GM19238 (cell line): ENCODE measurements around the gene MT1B.

ENCODE experiments used
- DNase-seq: peaks from one replicate; pipeline ENCODE4 v3.0.0; 2011; ENCODE audit warnings: low spot score; ENCODE audit not compliant: insufficient read length

The MT1B gene

DNA sequence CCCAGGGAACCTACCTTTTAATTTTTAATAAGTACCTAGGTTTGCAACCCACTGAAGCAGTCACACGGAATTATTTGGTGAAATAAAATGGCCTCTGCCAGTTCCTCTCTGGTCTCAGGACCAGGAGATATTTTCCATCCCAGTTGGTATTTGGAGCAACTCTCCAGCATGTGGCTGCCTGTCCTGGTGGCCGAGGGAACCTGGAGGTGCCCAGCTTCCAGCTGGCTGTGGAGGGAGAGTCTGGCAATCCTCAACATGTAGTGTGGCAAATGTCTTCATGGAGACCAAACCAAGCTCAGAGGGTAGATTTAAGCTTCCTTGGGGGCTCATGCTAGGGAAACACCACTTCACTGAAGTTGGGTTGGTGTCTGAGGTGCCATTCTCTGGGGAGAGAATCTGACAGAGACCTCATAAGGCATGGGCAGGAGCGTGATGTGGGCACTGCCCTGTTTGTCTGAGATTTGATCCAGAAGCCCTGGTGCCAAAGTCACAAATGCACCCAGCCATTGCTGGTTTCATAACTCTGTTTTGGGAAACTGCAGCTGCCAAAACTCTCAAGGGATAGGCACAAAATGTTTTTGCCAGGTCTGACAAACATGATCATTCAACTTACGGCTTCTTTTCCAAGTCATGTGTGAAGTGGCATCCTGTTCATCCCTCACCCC, 33.4 kb downstream of the MT1B start:
- DNase-seq: no peak

GRCh38 chr16:56686758-56687157, 35.1 kb downstream of the MT1B start:
- DNase-seq: no peak

DNA sequence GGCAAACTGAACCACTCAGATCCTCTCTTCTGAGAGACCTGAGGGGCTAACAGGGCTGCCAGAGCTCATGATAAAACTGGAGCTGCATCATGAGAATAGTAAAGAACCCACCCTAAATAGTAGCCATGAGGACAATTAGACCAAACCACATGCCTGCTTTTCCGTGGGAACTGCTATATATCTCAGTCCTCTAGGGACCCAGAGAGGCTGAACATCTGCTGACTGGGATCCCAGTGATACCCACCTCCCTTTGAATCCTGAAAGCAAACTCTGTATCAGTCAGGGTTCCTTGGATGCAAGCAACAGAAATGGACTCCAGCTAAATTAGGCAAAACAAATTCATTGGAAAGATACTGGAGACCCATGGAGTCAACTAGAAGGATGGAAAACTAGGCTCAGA, 37.1 kb downstream of the MT1B start:
- no peak for DNase-seq

DNA sequence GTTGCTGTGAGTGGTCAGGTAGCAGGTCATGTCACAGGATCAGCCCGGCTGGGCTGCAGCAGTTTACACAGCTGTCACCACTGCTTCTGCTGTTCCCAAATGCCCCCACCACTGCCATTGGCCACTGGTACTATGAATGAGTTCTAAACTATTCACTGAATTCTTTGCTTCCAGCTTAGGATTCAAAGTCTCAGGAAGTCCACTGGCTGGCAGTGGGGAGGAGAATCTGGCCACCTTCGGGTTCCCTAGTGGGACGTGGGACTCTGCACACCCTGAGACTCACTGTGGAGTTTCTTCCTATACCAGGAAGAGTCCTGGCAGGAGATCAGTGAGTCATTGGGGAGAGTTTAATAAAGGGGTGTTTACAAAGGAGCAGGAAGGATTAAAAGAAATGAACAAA, 37.5 kb downstream of the MT1B start:
- no peak for DNase-seq

DNA sequence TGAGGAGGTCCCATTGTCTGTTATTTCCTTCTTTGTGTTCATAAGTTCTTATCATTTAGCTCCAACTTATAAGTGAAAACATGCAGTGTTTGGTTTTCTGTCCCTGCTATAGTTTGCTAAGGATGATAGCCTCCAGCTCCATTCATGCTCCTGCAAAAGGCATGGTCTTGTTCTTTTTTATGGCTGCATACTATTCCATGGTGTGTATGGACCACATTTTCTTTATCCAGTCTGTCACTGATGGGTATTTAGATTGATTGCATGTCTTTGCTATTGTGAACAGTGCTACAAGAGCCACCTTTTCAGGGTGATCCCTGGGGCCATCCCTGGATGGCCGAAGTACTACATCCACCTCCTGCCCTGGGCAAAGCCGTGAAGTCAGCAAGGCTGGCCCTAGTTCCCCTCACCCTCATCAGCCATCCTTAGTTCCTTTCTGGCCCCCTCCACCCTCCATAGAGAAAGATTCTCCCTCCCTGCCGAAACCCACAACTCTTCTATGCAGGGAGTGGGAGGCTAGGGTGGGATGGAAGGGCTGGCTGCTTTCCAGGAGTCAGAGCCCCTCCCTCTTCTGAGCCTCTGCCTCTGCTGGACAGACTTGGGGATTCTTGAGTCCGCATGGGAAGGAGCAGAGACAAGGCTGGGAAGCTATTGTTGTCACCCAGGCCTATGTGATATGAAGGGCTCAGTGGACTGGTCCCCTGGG, 38.9 kb downstream of the MT1B start:
- no peak for DNase-seq

GRCh38 chr16:56691885-56692284, 40.2 kb downstream of the MT1B start:
- no peak for DNase-seq

DNA sequence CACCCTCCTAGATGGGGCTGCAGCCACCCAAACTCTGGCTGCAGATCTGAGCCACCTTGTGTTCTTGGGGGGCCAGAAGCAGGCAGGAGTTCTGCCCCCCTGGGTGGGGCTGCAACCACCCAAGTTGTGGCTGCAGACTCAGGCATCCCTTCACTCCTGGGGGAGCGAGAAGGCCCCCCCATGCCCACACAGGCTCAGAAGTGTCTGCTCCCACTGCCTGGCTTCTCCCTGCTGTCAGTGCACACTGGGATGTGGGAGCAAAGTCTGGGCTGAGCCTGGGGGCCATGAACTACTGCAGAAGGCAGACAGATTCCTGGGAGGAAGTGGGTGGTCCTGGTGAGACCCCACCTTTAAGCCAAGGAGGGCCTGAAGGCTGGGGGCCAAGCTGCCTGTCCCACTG, 43.6 kb downstream of the MT1B start:
- no peak for DNase-seq

DNA sequence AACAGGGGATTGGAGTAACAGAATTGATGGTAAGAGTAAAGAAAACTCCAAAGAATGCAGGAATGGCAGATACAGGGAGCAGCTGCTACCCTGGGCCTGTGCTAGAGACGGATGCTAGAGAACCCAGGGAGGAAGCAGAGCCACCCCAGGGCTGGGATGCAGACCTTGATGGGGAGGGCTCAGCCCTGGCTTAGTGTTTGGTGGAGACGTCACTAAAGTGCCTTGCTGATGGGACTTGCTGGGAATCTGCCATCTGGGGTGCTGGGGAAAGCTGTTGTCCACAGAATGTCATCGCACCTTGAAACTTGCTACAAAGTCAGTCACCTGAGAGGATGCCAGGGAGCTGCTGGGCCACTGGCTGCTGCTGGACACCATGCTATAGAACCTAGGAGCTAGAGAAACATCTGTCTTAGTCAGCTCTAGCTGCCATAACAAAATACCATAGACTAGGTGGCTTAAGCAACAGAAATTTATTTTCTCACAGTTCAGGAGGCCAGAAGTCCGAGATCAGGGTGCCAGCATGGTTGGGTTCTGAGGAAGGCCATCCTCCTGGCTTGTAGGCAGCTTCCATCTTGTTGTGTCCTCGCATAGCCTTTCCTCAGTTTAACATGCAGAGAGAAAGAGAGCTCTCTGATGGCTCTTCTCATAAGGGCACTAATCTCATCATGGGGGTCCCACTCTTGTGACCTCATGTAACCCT, 45.9 kb downstream of the MT1B start:
- no peak for DNase-seq

GRCh38 chr16:56700195-56700594, 48.5 kb downstream of the MT1B start:
- DNase-seq: no peak

DNA sequence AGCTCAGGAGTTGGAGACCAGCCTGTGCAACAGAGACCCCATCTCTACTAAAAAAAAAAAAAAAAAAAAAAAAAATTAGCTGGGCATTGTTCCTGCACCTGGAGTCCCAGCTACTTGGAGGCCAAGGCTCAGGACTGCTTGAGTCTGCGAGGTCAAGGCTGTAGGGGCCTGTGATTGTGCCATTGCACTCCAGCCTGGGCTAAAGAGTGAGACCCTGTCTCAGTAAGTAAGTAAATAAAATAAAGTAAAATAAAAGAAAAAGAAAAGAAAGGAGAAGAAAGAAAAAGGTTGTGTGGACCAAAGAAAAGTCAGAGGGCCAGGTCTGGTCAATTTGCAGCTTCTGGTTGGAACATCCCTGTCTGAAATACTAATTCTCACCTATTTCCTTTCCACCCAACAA, 48.9 kb downstream of the MT1B start:
- no peak for DNase-seq

GRCh38 chr16:56701534-56701933, 49.8 kb downstream of the MT1B start:
- no peak for DNase-seq
